Measurements from ENCODE around the gene IZUMO4. TPM values are rescaled to one million over a fixed set of nuclear protein-coding genes. Genes with fewer than 3 reads are reported as not detected.
A peak's percentile ranks its signal among the peaks of the same experiment; 100 is the strongest.
"Not testable (repeated sequence)": the region's sequence is repeated elsewhere in the genome, so short reads cannot be mapped to it uniquely, and the experiment has no call there.

Gene IZUMO4
- total and polyA plus RNA-seq, 4 donors, result 5.0 to 9.8 (median 7.3) TPM

DNA sequence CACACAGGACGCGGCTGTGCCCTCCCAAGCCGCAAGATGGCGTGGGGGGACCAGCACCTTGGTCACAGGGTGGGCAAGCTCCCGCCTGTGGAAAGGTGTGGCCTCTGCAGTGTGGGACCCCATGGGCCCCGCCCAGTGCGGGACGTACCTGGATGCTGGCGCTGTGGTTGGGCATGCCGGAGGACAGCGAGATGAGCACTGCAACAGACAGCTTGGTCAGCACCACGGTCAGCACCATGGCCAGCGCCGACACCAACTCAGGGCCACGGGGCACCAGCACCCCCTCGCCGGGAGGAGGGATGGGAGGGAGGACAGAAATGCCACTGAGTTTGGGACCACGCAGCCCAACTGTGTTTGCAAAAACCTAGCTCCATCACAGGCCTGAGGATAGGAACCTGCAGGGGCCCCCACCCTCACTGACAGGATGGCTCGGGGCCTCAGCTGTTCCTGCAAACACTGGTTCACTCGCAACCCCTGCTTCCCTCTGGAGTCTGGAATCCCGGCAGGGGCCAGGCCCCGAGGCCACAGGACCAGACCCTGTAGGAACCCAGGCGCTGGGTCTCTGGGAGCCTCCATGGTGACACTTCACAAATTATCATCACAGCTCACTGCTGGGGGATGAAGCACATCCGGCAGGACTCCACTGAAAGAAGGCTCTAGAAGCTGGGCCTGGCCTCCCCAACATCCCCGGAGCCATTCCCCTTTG lies 27.1 kb downstream of the IZUMO4 start:
- TF ChIP-seq, protein P1, sequence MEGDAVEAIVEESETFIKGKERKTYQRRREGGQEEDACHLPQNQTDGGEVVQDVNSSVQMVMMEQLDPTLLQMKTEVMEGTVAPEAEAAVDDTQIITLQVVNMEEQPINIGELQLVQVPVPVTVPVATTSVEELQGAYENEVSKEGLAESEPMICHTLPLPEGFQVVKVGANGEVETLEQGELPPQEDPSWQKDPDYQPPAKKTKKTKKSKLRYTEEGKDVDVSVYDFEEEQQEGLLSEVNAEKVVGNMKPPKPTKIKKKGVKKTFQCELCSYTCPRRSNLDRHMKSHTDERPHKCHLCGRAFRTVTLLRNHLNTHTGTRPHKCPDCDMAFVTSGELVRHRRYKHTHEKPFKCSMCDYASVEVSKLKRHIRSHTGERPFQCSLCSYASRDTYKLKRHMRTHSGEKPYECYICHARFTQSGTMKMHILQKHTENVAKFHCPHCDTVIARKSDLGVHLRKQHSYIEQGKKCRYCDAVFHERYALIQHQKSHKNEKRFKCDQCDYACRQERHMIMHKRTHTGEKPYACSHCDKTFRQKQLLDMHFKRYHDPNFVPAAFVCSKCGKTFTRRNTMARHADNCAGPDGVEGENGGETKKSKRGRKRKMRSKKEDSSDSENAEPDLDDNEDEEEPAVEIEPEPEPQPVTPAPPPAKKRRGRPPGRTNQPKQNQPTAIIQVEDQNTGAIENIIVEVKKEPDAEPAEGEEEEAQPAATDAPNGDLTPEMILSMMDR (IDR thresholded peaks at IDR 0.05; ENCODE audit: control extremely low read depth, extremely low read depth), result no peak
- DNase-seq, result peak in 2 of 3 donors; percentile 20 to 28
- Histone ChIP-seq H3K9ac (ENCODE audit: insufficient read depth in 1 of 2, low read length in 2 of 2) (no peak overlapping the region), H3K9me3 (ENCODE audit: control insufficient read depth in 4 of 4, insufficient read depth in 3 of 4, low read length in 3 of 4) (no peaks in the 10 kb centered on the region), H3K27me3 (ENCODE audit: control insufficient read depth in 3 of 3, insufficient read depth in 3 of 3, low read length in 2 of 3) (no peaks in the 10 kb centered on the region), H3K4me1 (ENCODE audit: control insufficient read depth in 5 of 5, insufficient read depth in 5 of 5, low read length in 5 of 5) (no peaks in the 10 kb centered on the region), H3K36me3 (ENCODE audit: control insufficient read depth in 4 of 4, insufficient read depth in 4 of 4, low read length in 4 of 4) (peaks cover 11 to 72% (median 26%) of the 10 kb centered on the region in 4 donors), H3K4me3 (no peak overlapping the region), H3K27ac (ENCODE audit: low read depth in 1 of 2, low read length in 1 of 2) (no peak overlapping the region)
- no peak for ATAC-seq (ENCODE audit: insufficient read depth, low FRiP score)
- WGBS, 2 donors, result 89 to 94% methylated on average over 25 of the region's 25 CpGs

DNA sequence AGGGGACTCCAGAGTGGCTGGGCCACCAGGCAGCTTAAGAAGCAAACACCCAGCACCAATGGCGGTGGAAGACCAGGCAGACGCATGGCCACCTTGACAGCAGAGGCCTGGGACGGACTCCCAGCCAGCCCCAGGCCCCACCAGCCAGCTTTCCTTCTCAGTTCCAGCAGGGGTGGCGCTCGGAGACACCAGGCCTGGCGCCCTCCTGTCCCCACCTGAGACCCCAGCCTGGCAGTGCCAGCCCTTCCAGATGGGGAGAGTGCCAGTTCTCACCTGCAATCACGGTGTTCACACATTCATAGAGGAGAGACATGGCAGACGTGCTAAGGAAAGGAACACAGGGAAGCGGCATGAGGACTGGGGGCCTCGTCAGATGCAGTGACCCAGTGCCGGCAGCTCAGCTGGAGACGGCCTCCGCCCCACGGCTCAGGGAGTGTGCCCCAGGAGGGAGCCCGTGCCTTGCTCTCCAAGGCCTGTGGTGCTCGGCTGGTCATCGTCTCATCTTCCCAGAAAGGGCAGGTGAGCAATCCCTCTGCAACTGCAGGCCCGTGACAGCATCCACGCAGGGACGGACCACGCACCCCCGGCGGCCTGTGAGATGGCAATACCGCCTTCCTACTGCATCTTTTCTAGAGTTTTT lies 30.3 kb downstream of the IZUMO4 start:
- Histone ChIP-seq H3K4me1 (ENCODE audit: control insufficient read depth in 5 of 5, insufficient read depth in 5 of 5, low read length in 5 of 5) (no peaks in the 10 kb centered on the region), H3K27me3 (ENCODE audit: control insufficient read depth in 3 of 3, insufficient read depth in 3 of 3, low read length in 2 of 3) (no peaks in the 10 kb centered on the region), H3K4me3 (no peak overlapping the region), H3K36me3 (ENCODE audit: control insufficient read depth in 4 of 4, insufficient read depth in 4 of 4, low read length in 4 of 4) (peaks cover 9 to 74% (median 17%) of the 10 kb centered on the region in 4 donors), H3K9me3 (ENCODE audit: control insufficient read depth in 4 of 4, insufficient read depth in 3 of 4, low read length in 3 of 4) (no peaks in the 10 kb centered on the region), H3K9ac (ENCODE audit: insufficient read depth in 1 of 2, low read length in 2 of 2) (no peak overlapping the region), H3K27ac (ENCODE audit: low read depth in 1 of 2, low read length in 1 of 2) (peak overlapping the region in 1 of 2 donors; percentile 55)
- 95 to 98% methylated on average over 24 of the region's 24 CpGs for WGBS, 2 donors
- TF ChIP-seq, protein P1 (IDR thresholded peaks at IDR 0.05; ENCODE audit: control extremely low read depth, extremely low read depth), result no peak
- DNase-seq (no peak), ATAC-seq (ENCODE audit: insufficient read depth, low FRiP score) (no peak)

DNA sequence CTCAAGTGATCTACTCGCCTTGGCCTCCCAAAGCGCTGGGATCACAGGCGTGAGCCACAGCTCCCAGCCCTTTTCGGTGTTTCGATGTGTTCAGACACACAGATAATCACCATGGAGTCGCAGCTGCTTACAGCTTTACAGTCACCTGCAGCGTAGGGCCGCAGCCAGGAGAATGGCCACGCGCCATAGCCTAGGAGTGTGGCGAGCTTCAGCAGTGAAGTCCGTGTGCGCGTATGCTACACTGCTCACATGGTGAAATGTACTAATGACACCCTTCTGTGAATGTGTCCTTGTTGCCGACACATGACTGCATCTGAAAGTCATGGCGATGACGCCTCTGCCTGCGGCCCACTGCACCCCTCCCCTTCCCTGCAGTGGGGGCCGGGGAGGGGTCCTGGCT lies 31.0 kb downstream of the IZUMO4 start:
- H3K36me3 ChIP-seq (ENCODE audit: control insufficient read depth in 4 of 4, insufficient read depth in 4 of 4, low read length in 4 of 4), result peaks cover 8 to 75% (median 17%) of the 10 kb centered on the region in 4 donors
- ATAC-seq (ENCODE audit: insufficient read depth, low FRiP score) (no peak), DNase-seq (peak in 1 of 3 donors; percentile 5)
- H3K9ac ChIP-seq (ENCODE audit: insufficient read depth in 1 of 2, low read length in 2 of 2), result no peak overlapping the region
- no peaks in the 10 kb centered on the region for H3K4me1 ChIP-seq (ENCODE audit: control insufficient read depth in 5 of 5, insufficient read depth in 5 of 5, low read length in 5 of 5)
- no peaks in the 10 kb centered on the region for H3K9me3 ChIP-seq (ENCODE audit: control insufficient read depth in 4 of 4, insufficient read depth in 3 of 4, low read length in 3 of 4)
- no peak overlapping the region for H3K4me3 ChIP-seq
- peak overlapping the region in 1 of 2 donors; percentile 72 for H3K27ac ChIP-seq (ENCODE audit: low read depth in 1 of 2, low read length in 1 of 2)
- WGBS, 2 donors, result 84 to 89% methylated on average over 19 of the region's 19 CpGs
- TF ChIP-seq, protein P1 (IDR thresholded peaks at IDR 0.05; ENCODE audit: control extremely low read depth, extremely low read depth), result no peak
- no peaks in the 10 kb centered on the region for H3K27me3 ChIP-seq (ENCODE audit: control insufficient read depth in 3 of 3, insufficient read depth in 3 of 3, low read length in 2 of 3)

DNA sequence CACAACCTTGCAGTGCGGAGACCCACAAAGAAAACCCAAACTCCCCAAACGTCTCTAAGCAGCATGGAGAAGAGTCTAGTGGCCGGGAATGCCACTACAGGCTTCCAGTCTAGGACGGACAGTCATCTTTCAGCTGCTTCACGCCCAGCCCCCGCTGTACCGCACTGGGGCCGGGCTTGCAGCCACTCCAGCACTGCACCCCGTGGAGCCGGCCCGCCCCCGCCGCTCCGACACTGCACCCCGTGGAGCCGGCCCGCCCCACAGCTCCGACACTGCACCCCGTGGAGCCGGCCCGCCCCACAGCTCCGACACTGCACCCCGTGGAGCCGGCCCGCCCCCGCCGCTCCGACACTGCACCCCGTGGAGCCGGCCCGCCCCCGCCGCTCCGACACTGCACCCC lies 31.5 kb downstream of the IZUMO4 start:
- H3K9ac ChIP-seq (ENCODE audit: insufficient read depth in 1 of 2, low read length in 2 of 2); H3K9me3 ChIP-seq (ENCODE audit: control insufficient read depth in 4 of 4, insufficient read depth in 3 of 4, low read length in 3 of 4); H3K27me3 ChIP-seq (ENCODE audit: control insufficient read depth in 3 of 3, insufficient read depth in 3 of 3, low read length in 2 of 3); DNase-seq; H3K4me3 ChIP-seq; ATAC-seq (ENCODE audit: insufficient read depth, low FRiP score); H3K4me1 ChIP-seq (ENCODE audit: control insufficient read depth in 5 of 5, insufficient read depth in 5 of 5, low read length in 5 of 5): not testable (repeated sequence)
- Histone ChIP-seq H3K27ac (ENCODE audit: low read depth in 1 of 2, low read length in 1 of 2) (peak overlapping the region in 1 of 2 donors; percentile 72), H3K36me3 (ENCODE audit: control insufficient read depth in 4 of 4, insufficient read depth in 4 of 4, low read length in 4 of 4) (peaks cover 6 to 73% (median 13%) of the 10 kb centered on the region in 4 donors)
- 89 to 96% methylated on average over 20 to 26 of the region's 34 CpGs for WGBS, 2 donors
